NCI-H2196 (cell line): ENCODE results near the gene ETFRF1.

Experiments
- DNase-seq: peaks from one replicate; lab custom pipeline; 2025; ENCODE audit not compliant: unreplicated experiment; lab: John Stamatoyannopoulos, UW

Gene ETFRF1, protein sequence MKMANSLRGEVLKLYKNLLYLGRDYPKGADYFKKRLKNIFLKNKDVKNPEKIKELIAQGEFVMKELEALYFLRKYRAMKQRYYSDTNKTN

GRCh38 chr12:25195056-25195971 lies at the start of gene ETFRF1, which contains the start of gene DNAI7:
Gene ETFRF1 (plus strand): TSS chr12:25195237. CDS start chr12:25203957, 8,720 bp downstream.
Gene DNAI7 (minus strand): TSS chr12:25195160. CDS start chr12:25195078, 82 bp downstream.
- peak; percentile 100 for DNase-seq

DNA sequence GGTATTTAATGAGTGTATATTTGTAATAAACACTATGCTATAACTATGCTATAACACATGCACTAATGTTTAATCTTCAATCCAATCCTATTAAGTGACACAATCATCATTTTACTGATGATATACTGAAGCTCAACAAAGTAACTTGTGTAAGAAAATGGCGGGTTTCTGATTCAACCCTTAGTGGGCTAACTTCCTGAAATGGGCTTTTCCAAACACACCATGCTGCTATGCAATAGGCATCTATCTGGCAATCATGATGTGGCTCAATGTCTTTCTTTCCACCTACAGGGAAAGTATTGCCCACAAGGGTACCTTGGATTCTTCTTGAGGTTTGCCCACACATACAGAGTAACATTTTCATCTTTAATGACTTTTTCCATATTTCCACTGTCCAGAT lies 48.4 kb upstream of the ETFRF1 start:
- DNase-seq, result no peak

DNA sequence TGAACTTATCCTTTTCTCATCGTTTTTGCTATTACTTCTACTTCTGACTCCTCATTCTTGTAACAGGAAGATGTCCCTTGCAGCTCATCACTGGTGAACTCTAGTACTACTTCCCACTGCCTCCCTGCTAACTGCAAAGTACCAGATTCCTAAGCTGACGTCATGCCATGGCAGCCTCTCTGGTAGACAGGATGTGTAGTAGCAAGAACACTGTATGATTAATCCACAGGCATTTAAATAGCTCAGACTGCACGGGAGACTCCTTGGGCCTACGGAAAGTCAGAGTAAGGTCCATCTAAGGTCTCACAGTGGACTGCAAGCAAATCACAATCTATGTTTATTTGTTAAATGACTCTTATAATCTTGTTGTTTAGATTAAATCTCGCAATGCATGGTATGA lies 43.6 kb upstream of the ETFRF1 start:
- no peak for DNase-seq

DNA sequence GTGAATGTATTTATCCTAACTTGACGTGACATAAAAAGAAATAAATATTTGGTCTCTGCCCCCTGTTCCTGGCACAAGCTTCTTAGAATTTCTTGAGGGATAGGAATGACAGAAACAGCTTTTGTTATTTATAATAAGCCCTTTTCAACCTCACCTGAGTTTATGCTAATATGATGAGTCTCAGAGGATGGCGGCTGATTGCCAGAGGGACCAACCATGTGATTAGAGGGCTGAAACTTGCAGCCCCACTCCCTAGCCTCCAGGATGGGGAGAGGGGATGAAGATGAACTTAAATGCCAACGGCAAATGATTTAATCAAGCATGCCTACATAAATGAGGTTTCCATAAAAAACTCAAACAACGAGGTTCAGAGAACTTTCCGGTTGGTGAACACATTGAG lies 43.0 kb upstream of the ETFRF1 start:
- no peak for DNase-seq

- peak; percentile 70 for DNase-seq
Observed at GRCh38 chr12:25155022-25155576, 39.9 kb upstream of the ETFRF1 start.

DNA sequence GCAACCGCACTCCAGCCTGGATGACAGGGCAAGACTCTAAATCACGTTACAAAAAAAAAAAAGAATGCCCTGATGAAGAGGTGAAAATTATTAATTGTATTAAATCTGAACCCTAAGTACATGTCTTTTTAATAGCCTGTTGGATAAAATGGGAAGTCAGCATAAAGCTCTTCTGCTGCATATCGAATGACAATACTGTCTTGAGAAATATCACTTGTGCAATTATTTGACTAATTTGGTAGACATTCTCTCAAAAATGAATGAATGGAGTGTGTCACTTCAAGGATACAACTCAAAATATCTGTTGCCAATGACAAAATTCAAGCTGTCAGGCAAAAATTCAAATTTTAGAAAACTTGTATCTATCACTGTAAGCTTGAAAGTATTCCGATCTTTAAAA lies 39.0 kb upstream of the ETFRF1 start:
- no peak for DNase-seq

DNA sequence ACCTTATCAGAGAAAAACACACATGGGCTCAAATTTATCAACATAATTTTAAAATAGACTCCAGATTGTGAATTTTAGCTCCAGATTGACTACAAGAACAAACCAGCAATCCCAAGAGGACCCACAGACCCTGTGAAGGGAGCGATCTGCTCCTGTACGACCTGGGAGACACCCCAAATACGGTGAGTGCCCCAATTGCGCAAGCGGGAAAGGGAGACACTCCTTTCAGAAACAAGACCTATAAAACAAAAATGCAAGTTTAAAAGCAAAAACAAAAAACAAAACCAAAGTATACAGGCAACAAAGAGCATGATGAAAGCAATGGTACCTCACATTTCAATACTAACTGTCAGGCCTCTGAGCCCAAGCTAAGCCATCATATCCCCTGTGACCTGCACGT lies 32.2 kb upstream of the ETFRF1 start:
- no peak for DNase-seq

DNA sequence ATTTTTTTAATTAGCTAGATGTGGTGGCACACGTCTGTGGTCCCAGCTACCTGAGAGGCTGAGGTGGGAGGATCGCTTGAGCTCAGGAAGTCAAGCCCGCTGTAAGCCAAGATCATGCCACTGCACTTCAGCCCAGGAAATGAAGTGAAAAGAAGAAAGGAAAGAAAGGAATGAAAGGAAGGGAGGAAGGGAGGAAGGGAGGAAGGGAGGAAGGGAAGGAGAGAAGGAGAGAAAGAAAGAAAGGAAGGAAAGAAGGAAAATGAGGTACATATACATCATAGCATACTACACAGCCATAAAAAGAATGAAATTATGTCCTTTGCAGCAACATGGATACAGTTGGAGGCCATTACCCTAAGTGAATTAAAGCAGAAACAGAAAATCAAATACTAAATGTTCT lies 12.3 kb upstream of the ETFRF1 start:
- no peak for DNase-seq

- DNase-seq, result no peak
Observed at GRCh38 chr12:25184132-25184531, 10.9 kb upstream of the ETFRF1 start.

- no peak for DNase-seq
Observed at GRCh38 chr12:25186038-25186787, 8.8 kb upstream of the ETFRF1 start.

DNA sequence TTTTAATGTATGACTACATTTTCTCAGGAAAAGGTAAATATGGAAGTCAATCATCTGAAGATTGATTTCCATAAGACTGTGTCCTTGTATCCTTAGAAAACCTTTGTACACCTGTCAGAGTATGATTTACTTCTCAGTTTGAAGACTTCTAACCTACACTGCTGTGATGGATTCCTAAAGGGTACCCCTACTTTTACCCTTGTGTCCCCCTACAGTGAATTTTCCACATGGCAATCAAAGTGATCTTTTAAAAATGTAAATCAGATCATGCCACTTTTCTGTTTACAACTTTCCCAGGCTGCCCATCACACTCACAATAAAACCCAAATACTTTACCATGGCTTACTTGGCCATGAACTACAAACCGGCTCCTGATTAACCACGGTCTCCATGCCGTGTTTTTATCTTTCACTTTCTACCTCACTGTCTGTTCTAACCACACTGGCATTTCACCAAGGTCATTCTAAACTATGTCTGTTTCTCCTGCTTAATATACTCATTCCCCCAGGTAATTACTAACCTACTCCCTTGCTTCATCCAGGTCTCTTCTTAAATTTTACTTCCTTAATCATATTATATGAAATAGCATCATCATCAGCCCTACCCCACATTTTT lies 8.1 kb upstream of the ETFRF1 start:
- no peak for DNase-seq

- no peak for DNase-seq
Observed at GRCh38 chr12:25187781-25188180, 7.3 kb upstream of the ETFRF1 start.

DNA sequence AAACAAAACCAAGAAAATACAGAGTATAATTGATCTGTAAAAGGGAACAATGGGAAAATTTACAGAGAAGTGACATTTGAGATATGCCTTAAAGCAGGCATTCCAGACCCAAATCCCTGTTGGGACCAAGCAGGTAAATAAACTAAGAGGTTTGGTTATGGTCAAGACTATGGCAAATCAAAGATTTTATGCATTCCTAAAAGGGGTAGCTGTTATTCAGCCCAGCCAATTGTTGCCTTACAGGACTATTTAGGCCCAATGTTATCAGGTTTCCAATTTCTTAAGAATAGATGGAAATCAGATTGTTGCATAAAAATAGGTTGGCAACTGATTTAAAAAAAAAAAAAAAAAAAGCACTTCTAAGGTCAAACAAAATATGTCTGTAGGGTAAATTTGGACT lies 5.4 kb upstream of the ETFRF1 start:
- DNase-seq, result no peak

DNA sequence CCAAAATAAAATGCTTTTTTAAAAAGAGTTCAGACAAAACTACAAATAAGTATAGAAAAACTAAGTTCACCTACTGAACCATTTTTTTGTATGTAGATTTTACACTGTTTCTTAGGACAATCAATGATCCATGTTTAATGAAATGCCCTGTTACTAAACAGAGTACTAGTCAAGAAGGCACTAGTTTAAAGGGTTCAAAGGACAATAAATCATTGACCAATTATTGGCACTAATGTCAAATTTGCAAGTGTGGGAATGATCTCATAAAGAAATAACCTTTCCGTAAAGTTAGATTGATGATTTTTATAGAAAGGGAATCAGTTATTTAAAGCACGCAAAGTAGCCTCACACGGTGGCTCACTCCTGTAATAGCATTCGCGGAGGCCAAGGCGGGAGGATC lies 4.2 kb upstream of the ETFRF1 start:
- no peak for DNase-seq

DNA sequence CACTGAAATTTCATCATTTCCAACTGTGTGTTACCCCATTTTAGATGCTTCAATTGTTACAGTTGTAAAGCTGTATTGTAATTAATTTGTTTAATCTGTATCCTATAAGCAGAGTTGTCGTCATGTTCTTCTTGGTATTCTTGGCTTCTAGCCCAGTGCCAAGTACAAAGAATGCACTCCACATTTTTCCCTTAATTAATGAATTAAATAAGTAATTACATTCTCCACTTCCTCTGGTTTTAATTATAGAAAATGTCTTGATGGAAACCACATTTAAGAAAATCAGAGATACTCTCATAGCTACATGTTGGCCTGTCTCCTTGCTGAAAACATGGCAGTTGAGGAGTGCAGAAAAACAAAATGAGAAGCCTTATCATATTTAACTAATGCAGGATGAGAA lies 823 bp upstream of the ETFRF1 start:
- DNase-seq, result no peak

DNA sequence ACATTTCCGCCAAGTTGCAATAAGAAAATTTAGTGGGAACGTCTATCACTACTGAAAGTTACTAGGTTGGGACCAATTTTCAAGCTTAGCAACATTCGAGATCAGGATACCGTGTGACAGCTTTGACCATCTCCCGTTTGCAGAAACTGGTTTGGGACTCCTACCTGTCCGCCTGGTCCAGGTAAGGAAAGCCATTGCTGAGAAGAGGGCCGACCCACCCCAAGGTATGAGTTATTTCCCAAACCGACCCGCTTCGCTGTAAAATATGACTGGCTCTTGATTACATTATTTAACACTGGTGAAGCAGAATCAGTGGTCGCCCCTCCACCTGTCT lies 348 bp upstream of the ETFRF1 start:
- no peak for DNase-seq

DNA sequence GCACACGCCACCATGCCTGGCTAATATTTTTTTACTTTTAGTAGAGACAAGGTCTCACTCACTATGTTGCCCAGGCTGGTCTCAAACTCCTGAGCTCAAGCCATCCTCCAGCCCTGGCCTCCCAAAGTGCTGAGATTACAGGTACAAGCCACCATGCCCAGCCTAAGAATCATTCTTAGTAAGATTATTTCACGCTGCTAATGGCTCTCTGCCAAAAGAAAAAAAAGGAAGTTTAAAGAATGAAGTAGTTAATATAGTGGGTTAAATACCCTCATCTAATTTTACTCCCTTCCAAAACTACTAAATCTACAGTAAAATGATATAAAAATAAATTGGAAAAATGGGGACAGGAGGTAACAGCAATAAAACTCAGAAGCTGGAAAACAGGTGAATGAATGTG lies 2.6 kb downstream of the ETFRF1 start:
- DNase-seq, result no peak

DNA sequence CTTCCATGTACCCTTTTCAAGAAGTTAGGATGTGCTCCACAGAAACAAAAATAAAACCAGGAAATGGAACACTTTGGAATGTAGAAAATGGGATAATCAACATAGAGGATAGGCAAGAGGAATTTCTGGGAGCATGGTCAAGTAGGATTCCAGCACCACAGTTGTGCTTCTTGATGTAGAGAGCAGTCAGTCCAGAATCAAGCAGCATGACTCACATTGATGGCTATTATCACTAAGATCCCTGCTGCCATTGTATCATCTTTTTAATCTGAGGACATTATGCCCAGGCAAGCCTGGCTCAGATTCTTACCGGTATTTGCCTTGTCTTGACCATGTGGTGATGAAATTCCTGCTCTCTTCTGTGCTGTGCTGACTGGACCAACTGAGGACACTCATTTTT lies 5.7 kb downstream of the ETFRF1 start:
- no peak for DNase-seq

DNA sequence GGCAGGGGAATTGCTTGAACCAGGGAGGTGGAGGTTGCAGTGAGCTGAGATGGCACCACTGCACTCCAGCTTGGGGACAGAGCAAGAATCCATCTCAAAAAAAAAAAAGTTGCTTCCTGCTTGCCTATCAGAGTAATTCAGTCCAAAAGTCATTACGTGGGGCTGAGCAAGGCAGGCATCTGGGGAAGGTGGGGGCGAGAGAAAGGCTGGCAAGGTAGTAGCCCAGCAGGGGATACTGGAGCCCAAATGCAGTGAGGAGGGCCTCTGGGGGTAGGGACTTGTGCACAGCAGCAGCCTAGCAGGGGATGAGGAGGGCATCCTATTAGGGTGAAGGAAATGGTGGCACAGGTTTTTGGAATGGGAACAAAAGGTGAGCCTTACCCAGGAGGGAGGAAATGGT lies 7.1 kb downstream of the ETFRF1 start:
- DNase-seq, result no peak

DNA sequence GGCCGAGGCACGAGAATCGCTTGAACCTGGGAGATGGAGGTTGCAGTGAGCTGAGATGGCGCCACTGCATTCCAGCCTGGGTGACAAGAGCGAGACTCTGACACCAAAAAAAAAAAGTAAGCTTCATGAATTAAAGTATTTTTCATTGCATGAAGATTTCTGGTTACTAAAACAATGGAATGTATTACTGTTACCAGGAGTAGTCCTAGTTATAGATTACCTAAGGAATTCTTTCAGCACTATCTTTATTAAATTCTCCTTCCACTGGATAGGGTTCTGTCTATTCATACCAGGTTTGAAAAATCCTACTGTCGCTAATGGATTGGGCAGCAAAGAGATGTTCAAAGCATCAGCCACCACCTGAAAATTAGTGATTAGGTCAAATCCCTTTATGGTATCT lies 12.4 kb downstream of the ETFRF1 start:
- no peak for DNase-seq

GRCh38 chr12:25207846-25208245 lies 12.8 kb downstream of the ETFRF1 start:
- DNase-seq, result no peak
